SU-DHL-6 (cell line): ENCODE results near the gene PHLDB2.

Experiments
- H2AFZ ChIP-seq: fragments of 200-600 bp; sonication (generic); 2 replicates; pipeline ENCODE4 v1.6.1; 2014; ENCODE audit warnings: low read depth, mild to moderate bottlenecking, moderate library complexity, mixed read lengths, antibody characterized with exemption, low read length; ENCODE audit not compliant: severe bottlenecking
- H3F3A ChIP-seq: fragments of 200-600 bp; shearing (Covaris generic); 2 replicates; pipeline ENCODE4 v1.6.0; 2016; ENCODE audit warnings: antibody characterized with exemption, mild to moderate bottlenecking; ENCODE audit not compliant: insufficient read depth
- H3K27ac ChIP-seq: fragments of 200-600 bp; sonication (generic); 2 replicates; pipeline ENCODE4 v1.5.1; 2016; ENCODE audit warnings: low read depth, mild to moderate bottlenecking, low read length, moderate library complexity, mixed read lengths
- H3K27me3 ChIP-seq: fragments of 200-600 bp; sonication (generic), shearing (Covaris generic); 2 replicates; pipeline ENCODE4 v1.6.0; 2014; ENCODE audit warnings: mild to moderate bottlenecking, low read length
- H3K36me3 ChIP-seq: fragments of 200-600 bp; sonication (generic); 2 replicates; pipeline ENCODE4 v1.6.1; 2014; ENCODE audit warnings: mild to moderate bottlenecking, low read length, mixed read lengths
- H3K4me2 ChIP-seq: fragments of 300-600, 200-600 bp; shearing (Covaris generic), sonication (generic); 2 replicates; pipeline ENCODE4 v1.6.0; 2014; ENCODE audit warnings: low read length, low read depth, mild to moderate bottlenecking; ENCODE audit not compliant: poor library complexity, severe bottlenecking
- H3K4me3 ChIP-seq: fragments of 200-600 bp; sonication (generic); 2 replicates; pipeline ENCODE4 v1.5.1; 2014; ENCODE audit warnings: antibody characterized with exemption, low read length, mild to moderate bottlenecking, mixed read lengths; ENCODE audit not compliant: insufficient read depth, poor library complexity, severe bottlenecking
- H3K79me2 ChIP-seq: fragments of 200-600 bp; sonication (generic); 2 replicates; pipeline ENCODE4 v1.6.1; 2014; ENCODE audit warnings: mild to moderate bottlenecking, low read length, moderate library complexity; ENCODE audit not compliant: insufficient read depth
- H3K9ac ChIP-seq: fragments of 200-600 bp; sonication (generic); 2 replicates; pipeline ENCODE4 v1.7.0; 2014; ENCODE audit warnings: mild to moderate bottlenecking, low read length
- H3K9me2 ChIP-seq: fragments of 200-600 bp; sonication (generic); replicated peaks from 2 replicates; pipeline ENCODE4 v1.6.1; 2014; ENCODE audit warnings: low read length; ENCODE audit not compliant: insufficient read depth
- H3K9me3 ChIP-seq: fragments of 200-600 bp; sonication (generic); 2 replicates; pipeline ENCODE4 v1.6.1; 2014; ENCODE audit warnings: low read length, mixed read lengths; ENCODE audit not compliant: insufficient read depth
- H4K20me1 ChIP-seq: fragments of 200-600 bp; sonication (generic); 2 replicates; pipeline ENCODE4 v1.6.1; 2014; ENCODE audit warnings: low read depth, mild to moderate bottlenecking, antibody characterized with exemption, low read length, moderate library complexity, mixed read lengths
- EZH2phosphoT487 ChIP-seq: fragments of 200-600 bp; sonication (generic), shearing (Covaris generic); conservative IDR thresholded peaks from 2 replicates; pipeline ENCODE4 v1.6.1; 2018; ENCODE audit warnings: mild to moderate bottlenecking, antibody characterized with exemption, low read length, moderate library complexity, mixed read lengths
- TF ChIP-seq, protein P1 (sequence below): fragments of 200-600 bp; sonication (generic); IDR thresholded peaks from one replicate; pipeline ENCODE4 v1.5.1; 2017; ENCODE audit warnings: antibody characterized with exemption, mild to moderate bottlenecking, low read length, moderate library complexity; ENCODE audit not compliant: insufficient read depth, poor library complexity, severe bottlenecking

Gene PHLDB2

GRCh38 chr3:111937871-111938270 lies 78.8 kb downstream of the PHLDB2 start:
- H4K20me1 ChIP-seq, result no peaks in the 10 kb centered on the region
- H2AFZ ChIP-seq, result no peak overlapping the region
- no peaks in the 10 kb centered on the region for H3K79me2 ChIP-seq
- H3K27ac ChIP-seq, result no peak overlapping the region
- H3K4me3 ChIP-seq, result no peak overlapping the region
- no peaks in the 10 kb centered on the region for H3K9me3 ChIP-seq
- no peaks in the 10 kb centered on the region for H3K9me2 ChIP-seq
- TF ChIP-seq, protein P1, sequence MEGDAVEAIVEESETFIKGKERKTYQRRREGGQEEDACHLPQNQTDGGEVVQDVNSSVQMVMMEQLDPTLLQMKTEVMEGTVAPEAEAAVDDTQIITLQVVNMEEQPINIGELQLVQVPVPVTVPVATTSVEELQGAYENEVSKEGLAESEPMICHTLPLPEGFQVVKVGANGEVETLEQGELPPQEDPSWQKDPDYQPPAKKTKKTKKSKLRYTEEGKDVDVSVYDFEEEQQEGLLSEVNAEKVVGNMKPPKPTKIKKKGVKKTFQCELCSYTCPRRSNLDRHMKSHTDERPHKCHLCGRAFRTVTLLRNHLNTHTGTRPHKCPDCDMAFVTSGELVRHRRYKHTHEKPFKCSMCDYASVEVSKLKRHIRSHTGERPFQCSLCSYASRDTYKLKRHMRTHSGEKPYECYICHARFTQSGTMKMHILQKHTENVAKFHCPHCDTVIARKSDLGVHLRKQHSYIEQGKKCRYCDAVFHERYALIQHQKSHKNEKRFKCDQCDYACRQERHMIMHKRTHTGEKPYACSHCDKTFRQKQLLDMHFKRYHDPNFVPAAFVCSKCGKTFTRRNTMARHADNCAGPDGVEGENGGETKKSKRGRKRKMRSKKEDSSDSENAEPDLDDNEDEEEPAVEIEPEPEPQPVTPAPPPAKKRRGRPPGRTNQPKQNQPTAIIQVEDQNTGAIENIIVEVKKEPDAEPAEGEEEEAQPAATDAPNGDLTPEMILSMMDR, result no peak
- TF ChIP-seq EZH2phosphoT487, result no peak
- no peaks in the 10 kb centered on the region for H3K27me3 ChIP-seq
- no peak overlapping the region for H3K4me2 ChIP-seq
- no peaks in the 10 kb centered on the region for H3F3A ChIP-seq
- H3K36me3 ChIP-seq, result no peaks in the 10 kb centered on the region
- no peak overlapping the region for H3K9ac ChIP-seq

DNA sequence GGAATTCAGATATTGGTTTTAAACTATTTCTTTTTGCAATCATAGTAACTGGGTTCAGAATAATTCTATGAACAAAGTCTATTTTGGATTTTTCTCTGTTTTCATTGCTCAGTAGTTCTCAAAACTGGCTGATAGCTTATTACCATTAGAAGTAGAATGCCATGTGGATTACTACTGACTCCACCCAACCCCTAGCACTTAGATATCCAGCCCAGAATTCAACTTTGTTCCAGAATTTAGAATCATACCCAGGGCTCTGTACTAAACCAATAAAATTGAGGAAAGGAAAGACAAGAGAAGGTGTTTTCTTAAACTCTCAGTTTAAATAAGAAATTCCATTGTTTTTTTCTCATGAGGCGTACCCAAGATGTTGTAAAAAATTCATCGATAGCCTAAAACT lies 80.8 kb downstream of the PHLDB2 start:
- Histone ChIP-seq H3K4me3 (no peak overlapping the region), H3K9ac (no peak overlapping the region), H3K79me2 (no peaks in the 10 kb centered on the region), H4K20me1 (no peaks in the 10 kb centered on the region), H3F3A (no peaks in the 10 kb centered on the region), H3K27me3 (no peaks in the 10 kb centered on the region), H2AFZ (no peak overlapping the region), H3K36me3 (no peaks in the 10 kb centered on the region), H3K4me2 (no peak overlapping the region), H3K9me2 (no peaks in the 10 kb centered on the region), H3K27ac (no peak overlapping the region), H3K9me3 (no peaks in the 10 kb centered on the region)
- TF ChIP-seq, protein P1, result no peak
- TF ChIP-seq EZH2phosphoT487, result no peak

DNA sequence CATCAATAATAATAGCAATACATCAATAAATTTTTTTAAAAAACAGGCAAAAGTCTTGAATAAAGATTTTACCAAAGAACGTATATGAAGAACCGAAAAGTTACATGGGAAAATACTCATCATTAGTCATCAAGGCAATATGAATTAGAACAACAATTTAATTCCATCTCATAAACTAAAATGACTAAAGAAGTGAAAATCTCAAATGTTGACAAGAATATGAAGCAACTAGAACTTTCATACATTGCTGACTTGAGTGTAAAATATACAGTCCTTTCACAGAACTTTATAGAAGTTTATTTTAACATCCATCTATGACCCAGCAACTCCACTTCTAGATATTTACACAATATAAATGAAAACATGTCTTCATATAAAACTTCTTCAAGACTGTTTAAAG lies 84.5 kb downstream of the PHLDB2 start:
- Histone ChIP-seq H2AFZ (no peak overlapping the region), H3K4me3 (no peak overlapping the region), H3F3A (no peaks in the 10 kb centered on the region), H3K9me3 (no peaks in the 10 kb centered on the region), H3K4me2 (no peak overlapping the region), H3K9me2 (no peaks in the 10 kb centered on the region), H3K27ac (no peak overlapping the region), H3K79me2 (no peaks in the 10 kb centered on the region), H3K9ac (no peak overlapping the region), H3K36me3 (no peaks in the 10 kb centered on the region), H3K27me3 (no peaks in the 10 kb centered on the region), H4K20me1 (no peaks in the 10 kb centered on the region)
- no peak for TF ChIP-seq EZH2phosphoT487
- TF ChIP-seq, protein P1, result no peak

DNA sequence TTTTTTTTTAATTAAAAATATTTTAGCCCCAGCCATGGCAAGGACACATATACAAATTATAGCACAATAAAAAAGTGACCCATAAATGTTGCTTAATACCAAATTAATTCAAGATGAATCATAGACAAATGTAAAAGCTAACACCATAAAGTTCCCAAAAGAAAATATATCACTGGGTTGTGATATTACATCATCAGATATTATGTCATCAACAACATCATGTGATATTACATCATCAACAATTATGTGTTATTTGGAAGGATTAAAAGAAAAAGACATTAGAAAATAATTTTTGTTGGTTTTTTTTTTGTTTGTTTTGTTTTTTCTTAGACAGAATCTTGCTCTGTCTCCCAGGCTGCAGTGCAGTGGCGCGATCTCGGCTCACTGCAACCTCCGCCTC lies 85.3 kb downstream of the PHLDB2 start:
- Histone ChIP-seq H3F3A (no peaks in the 10 kb centered on the region), H3K36me3 (no peaks in the 10 kb centered on the region), H3K27me3 (no peaks in the 10 kb centered on the region), H2AFZ (no peak overlapping the region), H3K4me2 (no peak overlapping the region), H3K9ac (no peak overlapping the region), H3K27ac (no peak overlapping the region), H3K9me3 (no peaks in the 10 kb centered on the region), H4K20me1 (no peaks in the 10 kb centered on the region), H3K4me3 (no peak overlapping the region), H3K9me2 (no peaks in the 10 kb centered on the region), H3K79me2 (no peaks in the 10 kb centered on the region)
- no peak for TF ChIP-seq EZH2phosphoT487
- TF ChIP-seq, protein P1, result no peak
